ENCODE results near the gene KCNAB3.

DNA sequence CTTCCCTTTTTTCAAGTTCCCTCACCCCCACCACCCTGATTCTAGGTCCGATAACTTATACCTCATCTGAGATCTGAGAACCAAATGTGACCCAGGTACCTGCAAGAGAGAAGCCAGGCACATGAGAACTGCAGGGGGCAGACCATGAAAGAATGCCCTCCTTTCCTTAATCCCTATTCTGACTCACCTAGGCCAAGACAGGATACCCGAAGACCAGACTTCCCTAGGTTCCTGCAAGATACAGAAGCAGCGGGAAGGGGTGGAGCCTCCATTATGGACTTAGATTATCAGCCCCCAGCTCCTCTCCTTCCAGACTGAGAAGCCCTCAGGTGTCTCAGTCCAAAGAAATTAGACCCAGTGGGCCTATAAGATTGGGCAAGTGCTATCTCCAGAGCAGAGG is 2.1 kb downstream of the KCNAB3 start:
- TF ChIP-seq SUZ12 (IDR thresholded peaks at IDR 0.05) (no peak), FOXK2 (IDR thresholded peaks at IDR 0.05) (no peak), SP1 (IDR thresholded peaks at IDR 0.05) (no peak), L3MBTL2 (conservative IDR thresholded peaks at IDR 0.05) (no peak), FOXM1 (IDR thresholded peaks at IDR 0.05; ENCODE audit: borderline replicate concordance) (no peak), HDGF (IDR thresholded peaks at IDR 0.05; ENCODE audit: borderline replicate concordance) (no peak), BHLHE40 (IDR thresholded peaks at IDR 0.05; ENCODE audit: borderline replicate concordance) (no peak), TARDBP (IDR thresholded peaks at IDR 0.05) (no peak), ELF4 (IDR thresholded peaks at IDR 0.05) (no peak), ZNF384 (IDR thresholded peaks at IDR 0.05) (no peak), FOXA1 (IDR thresholded peaks at IDR 0.05) (no peak), LEF1 (IDR thresholded peaks at IDR 0.05; ENCODE audit: borderline replicate concordance) (no peak), ARNT (IDR thresholded peaks at IDR 0.05) (no peak), CTBP1 (IDR thresholded peaks at IDR 0.05; ENCODE audit: borderline replicate concordance) (no peak)

All from HEK293T (cell line).